HK-2 (cell line): ENCODE data around the gene TMEM242.
"Not testable (repeated sequence)": the region's sequence is repeated elsewhere in the genome, so short reads cannot be mapped to it uniquely, and the experiment has no call there.

ENCODE experiments used
- DNase-seq: peaks from one replicate; pipeline ENCODE4 v3.0.0-alpha.2; 2018; ENCODE audit not compliant: unreplicated experiment

Gene TMEM242

GRCh38 chr6:157323966-157324300 is 614 bp upstream of the TMEM242 start:
- DNase-seq, result peak; percentile 88

- no peak for DNase-seq
These were observed 496 bp downstream of the TMEM242 start for GRCh38 chr6:157322792-157323254.

GRCh38 chr6:157316871-157317814 is 6.2 kb downstream of the TMEM242 start:
- DNase-seq, result peak; percentile 61

- no peak for DNase-seq
These were observed 8.5 kb downstream of the TMEM242 start for GRCh38 chr6:157314705-157315321.

- DNase-seq, result no peak
These were observed 9.5 kb downstream of the TMEM242 start for GRCh38 chr6:157313531-157314467.

- DNase-seq, result no peak
These were observed 10.6 kb downstream of the TMEM242 start for GRCh38 chr6:157312757-157313156.

- DNase-seq, result not testable (repeated sequence)
These were observed 12.6 kb downstream of the TMEM242 start for GRCh38 chr6:157310693-157311092.

GRCh38 chr6:157307661-157308060 is 15.7 kb downstream of the TMEM242 start:
- DNase-seq, result no peak

GRCh38 chr6:157305670-157306653 is 17.4 kb downstream of the TMEM242 start:
- DNase-seq, result no peak

- peak; percentile 28 for DNase-seq
These were observed 18.2 kb downstream of the TMEM242 start for GRCh38 chr6:157304899-157305663.

- no peak for DNase-seq
These were observed 20.6 kb downstream of the TMEM242 start for GRCh38 chr6:157302736-157303135.

GRCh38 chr6:157300436-157300835 is 22.9 kb downstream of the TMEM242 start:
- no peak for DNase-seq

GRCh38 chr6:157300006-157300405 is 23.3 kb downstream of the TMEM242 start:
- DNase-seq, result no peak

- no peak for DNase-seq
These were observed 25.0 kb downstream of the TMEM242 start for GRCh38 chr6:157298216-157298724.

GRCh38 chr6:157294654-157295053 is 28.7 kb downstream of the TMEM242 start:
- DNase-seq, result no peak

GRCh38 chr6:157293780-157294179 is 29.5 kb downstream of the TMEM242 start:
- DNase-seq, result no peak

GRCh38 chr6:157292202-157292601 is 31.1 kb downstream of the TMEM242 start:
- DNase-seq, result no peak

- DNase-seq, result no peak
These were observed 32.0 kb downstream of the TMEM242 start for GRCh38 chr6:157291356-157291755.

- DNase-seq, result no peak
These were observed 32.5 kb downstream of the TMEM242 start for GRCh38 chr6:157290797-157291196.

GRCh38 chr6:157289764-157290163 is 33.6 kb downstream of the TMEM242 start:
- DNase-seq, result no peak
